Retinal pigment epithelial cell (primary cell): ENCODE measurements around the gene NRDC.
"Not testable (repeated sequence)": the region's sequence is repeated elsewhere in the genome, so short reads cannot be mapped to it uniquely, and the experiment has no call there.

Experiments
- DNase-seq: peaks from one replicate; pipeline ENCODE4 v3.0.0-alpha.2; 2010; ENCODE audit warnings: low read depth
- H3K4me3 ChIP-seq: 2 replicates; pipeline ENCODE4 v1.5.1; 2011; ENCODE audit warnings: mild to moderate bottlenecking, low read length, control low read depth, moderate library complexity
- CTCF ChIP-seq: conservative IDR thresholded peaks from 2 replicates; pipeline ENCODE4 v1.5.1; 2011; ENCODE audit warnings: low read depth, low read length, control low read depth, inconsistent platforms

The NRDC gene

GRCh38 chr1:51840743-51841461 lies 37.6 kb downstream of the NRDC start:
- H3K4me3 ChIP-seq = no peak overlapping the region
- no peak for DNase-seq
- TF ChIP-seq CTCF = no peak

- DNase-seq = no peak
- no peak for TF ChIP-seq CTCF
Measured at GRCh38 chr1:51840182-51840581, 38.3 kb downstream of the NRDC start.

GRCh38 chr1:51839094-51839493 lies 39.4 kb downstream of the NRDC start:
- no peak for DNase-seq
- H3K4me3 ChIP-seq = no peak overlapping the region
- TF ChIP-seq CTCF = no peak

More at GRCh38 chr1:51840182-51840581, 38.3 kb downstream of the NRDC start:
- no peak overlapping the region for H3K4me3 ChIP-seq

- no peak for TF ChIP-seq CTCF
- H3K4me3 ChIP-seq = no peak overlapping the region
Measured at GRCh38 chr1:51837243-51837642, 41.3 kb downstream of the NRDC start.

GRCh38 chr1:51833700-51834099 lies 44.8 kb downstream of the NRDC start:
- TF ChIP-seq CTCF = no peak
- no peak overlapping the region for H3K4me3 ChIP-seq
- no peak for DNase-seq

More at GRCh38 chr1:51837243-51837642, 41.3 kb downstream of the NRDC start:
- no peak for DNase-seq

- TF ChIP-seq CTCF = no peak
- no peak overlapping the region for H3K4me3 ChIP-seq
- DNase-seq = peak; percentile 16
Measured at GRCh38 chr1:51829058-51829457, 49.5 kb downstream of the NRDC start.

GRCh38 chr1:51819810-51820209 lies 58.7 kb downstream of the NRDC start:
- no peak for TF ChIP-seq CTCF
- no peak overlapping the region for H3K4me3 ChIP-seq
- no peak for DNase-seq

GRCh38 chr1:51819021-51819420 lies 59.5 kb downstream of the NRDC start:
- H3K4me3 ChIP-seq, DNase-seq: not testable (repeated sequence)
